Trophoblast cell (in vitro differentiated cells and primary cell): ENCODE results near the gene DSTN.

Experiments
- DNase-seq, 2 donors: peaks; one replicate each; pipeline ENCODE4 v3.0.0-alpha.2; 2016
- H2AFZ ChIP-seq: 2 replicates; pipeline ENCODE4 v1.6.1; 2013; ENCODE audit warnings: low read length, moderate library complexity, mild to moderate bottlenecking; ENCODE audit not compliant: insufficient read depth, poor library complexity
- H2AK5ac ChIP-seq: 2 replicates; pipeline ENCODE4 v1.6.1; 2013; ENCODE audit warnings: mild to moderate bottlenecking, low read length
- H2BK120ac ChIP-seq: 2 replicates; pipeline ENCODE4 v1.6.1; 2013; ENCODE audit warnings: low read length, mild to moderate bottlenecking, moderate library complexity; ENCODE audit not compliant: insufficient read depth, poor library complexity
- H2BK12ac ChIP-seq: 2 replicates; pipeline ENCODE4 v1.6.1; 2013; ENCODE audit warnings: mild to moderate bottlenecking, low read length, moderate library complexity
- H2BK5ac ChIP-seq: 2 replicates; pipeline ENCODE4 v1.6.1; 2013; ENCODE audit warnings: low read length, low read depth, moderate library complexity, mild to moderate bottlenecking; ENCODE audit not compliant: poor library complexity
- H3K14ac ChIP-seq: 2 replicates; pipeline ENCODE4 v1.6.1; 2013; ENCODE audit warnings: mild to moderate bottlenecking, low read length
- H3K18ac ChIP-seq: 2 replicates; pipeline ENCODE4 v1.6.1; 2013; ENCODE audit warnings: mild to moderate bottlenecking, low read length
- H3K23ac ChIP-seq: 2 replicates; pipeline ENCODE4 v1.6.1; 2013; ENCODE audit warnings: low read length
- H3K27ac ChIP-seq: 2 replicates; pipeline ENCODE4 v1.5.1; 2013; ENCODE audit warnings: low read depth, mild to moderate bottlenecking, inconsistent platforms, low read length, moderate library complexity
- H3K27me3 ChIP-seq: 2 replicates; pipeline ENCODE4 v1.6.1; 2013; ENCODE audit warnings: inconsistent platforms, mild to moderate bottlenecking, low read length, moderate library complexity; ENCODE audit not compliant: insufficient read depth
- H3K36me3 ChIP-seq, 2 experiments: 1 replicate in 1 of 2; 2 replicates in 1 of 2; pipeline ENCODE4 v1.6.1; 2013; ENCODE audit warnings: low read length in 2 of 2, mild to moderate bottlenecking in 2 of 2, moderate library complexity in 1 of 2; ENCODE audit not compliant: insufficient read depth in 2 of 2, control insufficient read depth in 1 of 2
- H3K4ac ChIP-seq: 2 replicates; pipeline ENCODE4 v1.6.1; 2013; ENCODE audit warnings: low read depth, mild to moderate bottlenecking, low read length, moderate library complexity
- H3K4me1 ChIP-seq, 2 experiments: 1 replicate in 1 of 2; 2 replicates in 1 of 2; pipeline ENCODE4 v1.6.1; 2013; ENCODE audit warnings: low read length in 2 of 2, mild to moderate bottlenecking in 2 of 2, moderate library complexity in 1 of 2; ENCODE audit not compliant: insufficient read depth in 2 of 2, control insufficient read depth in 1 of 2
- H3K4me2 ChIP-seq: 2 replicates; pipeline ENCODE4 v1.6.1; 2013; ENCODE audit warnings: inconsistent platforms, mild to moderate bottlenecking, low read length, moderate library complexity
- H3K4me3 ChIP-seq: 2 replicates; pipeline ENCODE4 v1.5.1; 2013; ENCODE audit warnings: mild to moderate bottlenecking, low read depth, low read length, inconsistent platforms
- H3K79me1 ChIP-seq: one replicate; pipeline ENCODE4 v1.6.1; 2013; ENCODE audit warnings: low read length
- H3K79me2 ChIP-seq: 2 replicates; pipeline ENCODE4 v1.6.1; 2013; ENCODE audit warnings: low read length, mild to moderate bottlenecking; ENCODE audit not compliant: control insufficient read depth, insufficient read depth, poor library complexity
- H3K9ac ChIP-seq: 2 replicates; pipeline ENCODE4 v1.6.1; 2013; ENCODE audit warnings: mild to moderate bottlenecking, low read length
- H3K9me3 ChIP-seq: 2 replicates; pipeline ENCODE4 v1.6.1; 2013; ENCODE audit warnings: low read depth, mild to moderate bottlenecking, control low read depth, inconsistent platforms, low read length; ENCODE audit not compliant: insufficient read depth
- H4K12ac ChIP-seq: 2 replicates; pipeline ENCODE4 v1.6.1; 2013; ENCODE audit warnings: low read depth, mild to moderate bottlenecking, low read length, moderate library complexity
- H4K8ac ChIP-seq: 2 replicates; pipeline ENCODE4 v1.6.1; 2013; ENCODE audit warnings: low read depth, mild to moderate bottlenecking, low read length, moderate library complexity
- H4K91ac ChIP-seq: one replicate; pipeline ENCODE4 v1.6.1; 2013; ENCODE audit warnings: low read depth, mild to moderate bottlenecking, low read length, moderate library complexity
- WGBS: extraction: QIAGEN DNeasy Blood & Tissue Kit; methylation state at CpG from one replicate; pipeline ENCODE4 v1.1.7; 2013; ENCODE audit warnings: missing lambda C conversion rate; ENCODE audit not compliant: insufficient read length, insufficient coverage; ENCODE audit errors: extremely low coverage; 5-methylcytosine and 5-hydroxymethylcytosine counted together

Gene DSTN

DNA sequence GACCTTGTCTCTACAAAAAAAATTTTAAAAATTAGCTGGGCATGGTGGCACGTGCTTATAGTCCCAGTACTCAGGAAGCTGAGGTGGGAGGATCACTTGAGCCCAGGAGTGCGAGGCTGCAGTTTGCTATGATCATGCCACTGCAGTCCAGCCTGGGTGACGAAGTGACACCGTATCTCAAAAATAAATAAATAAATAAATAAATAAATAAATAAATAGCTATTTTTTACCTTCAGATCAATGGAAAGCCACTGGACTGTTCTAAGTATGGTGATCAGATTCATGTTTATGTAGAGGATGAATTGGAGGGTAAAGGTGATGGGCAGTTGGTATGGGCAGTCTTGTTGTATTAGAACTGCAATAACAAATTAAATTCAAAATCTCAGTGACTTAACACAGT is 24.0 kb downstream of the DSTN start:
- no CpG with 5 or more reads among the region's 4 CpGs for WGBS
- H3K9me3 ChIP-seq: no peaks in the 10 kb centered on the region
- no peak overlapping the region for H4K8ac ChIP-seq

DNA sequence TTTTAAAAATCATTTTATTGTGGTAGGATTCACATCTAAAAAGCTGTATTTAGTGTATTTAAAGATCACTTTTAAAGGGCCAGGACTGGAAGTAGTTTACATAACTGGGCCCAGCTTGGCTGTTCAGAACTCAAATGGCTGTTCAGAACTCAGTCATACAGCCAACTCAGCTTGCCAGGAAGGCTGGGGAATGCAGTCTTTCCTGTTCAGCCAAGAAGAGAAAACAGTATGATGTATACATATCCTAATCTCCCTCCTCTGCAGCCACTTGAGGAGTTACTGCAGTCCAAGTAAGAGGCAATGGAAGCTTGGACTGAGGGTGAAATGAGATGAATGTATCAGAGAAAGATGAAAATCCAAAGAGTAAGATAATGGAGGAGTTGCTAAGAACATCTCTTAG is 24.6 kb downstream of the DSTN start:
- H3K9me3 ChIP-seq: no peaks in the 10 kb centered on the region
- no peak overlapping the region for H3K14ac ChIP-seq
- no peak overlapping the region for H3K4ac ChIP-seq
- H3K27ac ChIP-seq: peak overlapping the region; percentile 81
- H3K4me3 ChIP-seq: no peak overlapping the region
- H3K9ac ChIP-seq: no peak overlapping the region
- no peak overlapping the region for H2AFZ ChIP-seq
- peak overlapping the region; percentile 55 for H3K4me2 ChIP-seq
- peaks cover 19% of the 10 kb centered on the region for H3K79me2 ChIP-seq
- peaks cover 8 to 9% of the 10 kb centered on the region in 2 experiments for H3K36me3 ChIP-seq
- no peak overlapping the region for H4K91ac ChIP-seq
- H3K27me3 ChIP-seq: no peaks in the 10 kb centered on the region
- no peak overlapping the region for H3K18ac ChIP-seq
- H2BK12ac ChIP-seq: no peak overlapping the region
- H2BK5ac ChIP-seq: no peak overlapping the region
- H4K8ac ChIP-seq: no peak overlapping the region
- no peak overlapping the region for H4K12ac ChIP-seq
- H3K4me1 ChIP-seq: peaks cover 3 to 16% of the 10 kb centered on the region in 2 experiments
- no peak overlapping the region for H2AK5ac ChIP-seq
- H2BK120ac ChIP-seq: no peak overlapping the region
- H3K79me1 ChIP-seq: peaks cover 3% of the 10 kb centered on the region
- no peak overlapping the region for H3K23ac ChIP-seq
- DNase-seq: peak; percentile 89 to 96

More for the DNA sequence above, 24.0 kb downstream of the DSTN start:
- Histone ChIP-seq H3K14ac (no peak overlapping the region), H2BK12ac (no peak overlapping the region), H3K18ac (no peak overlapping the region), H2AFZ (no peak overlapping the region), H3K9ac (no peak overlapping the region), H3K4ac (no peak overlapping the region), H2AK5ac (no peak overlapping the region), H3K79me2 (peaks cover 16% of the 10 kb centered on the region), H3K4me1 (peaks cover 3 to 16% of the 10 kb centered on the region in 2 experiments), H3K27me3 (no peaks in the 10 kb centered on the region), H4K91ac (no peak overlapping the region), H3K4me2 (peak overlapping the region; percentile 44), H2BK5ac (no peak overlapping the region), H3K23ac (no peak overlapping the region), H3K27ac (peak overlapping the region; percentile 80), H3K36me3 (peaks cover 5 to 8% of the 10 kb centered on the region in 2 experiments), H4K12ac (no peak overlapping the region), H3K79me1 (peaks cover 3% of the 10 kb centered on the region), H2BK120ac (no peak overlapping the region), H3K4me3 (no peak overlapping the region)
- DNase-seq: no peak

- H3K27ac ChIP-seq: no peak overlapping the region
- H4K8ac ChIP-seq: no peak overlapping the region
- H2BK120ac ChIP-seq: no peak overlapping the region
- no peak overlapping the region for H2BK5ac ChIP-seq
- H3K9me3 ChIP-seq: no peaks in the 10 kb centered on the region
- H4K12ac ChIP-seq: no peak overlapping the region
- H3K23ac ChIP-seq: no peak overlapping the region
- no peak for DNase-seq
- H4K91ac ChIP-seq: no peak overlapping the region
- peak overlapping the region; percentile 84 for H3K4ac ChIP-seq
- WGBS: no CpG with 5 or more reads among the region's 2 CpGs
- no peak overlapping the region for H2BK12ac ChIP-seq
- H3K9ac ChIP-seq: no peak overlapping the region
- peaks cover 20% of the 10 kb centered on the region for H3K79me2 ChIP-seq
- H3K79me1 ChIP-seq: peaks cover 3% of the 10 kb centered on the region
- no peak overlapping the region for H2AK5ac ChIP-seq
- no peak overlapping the region for H3K18ac ChIP-seq
- no peaks in the 10 kb centered on the region for H3K27me3 ChIP-seq
- peaks cover 3 to 16% of the 10 kb centered on the region in 2 experiments for H3K4me1 ChIP-seq
- H2AFZ ChIP-seq: no peak overlapping the region
- no peak overlapping the region for H3K4me2 ChIP-seq
- no peak overlapping the region for H3K4me3 ChIP-seq
- no peak overlapping the region for H3K14ac ChIP-seq
- peaks cover 5 to 9% of the 10 kb centered on the region in 2 experiments for H3K36me3 ChIP-seq
These were observed 26.0 kb downstream of the DSTN start for GRCh38 chr20:17595856-17596255.

DNA sequence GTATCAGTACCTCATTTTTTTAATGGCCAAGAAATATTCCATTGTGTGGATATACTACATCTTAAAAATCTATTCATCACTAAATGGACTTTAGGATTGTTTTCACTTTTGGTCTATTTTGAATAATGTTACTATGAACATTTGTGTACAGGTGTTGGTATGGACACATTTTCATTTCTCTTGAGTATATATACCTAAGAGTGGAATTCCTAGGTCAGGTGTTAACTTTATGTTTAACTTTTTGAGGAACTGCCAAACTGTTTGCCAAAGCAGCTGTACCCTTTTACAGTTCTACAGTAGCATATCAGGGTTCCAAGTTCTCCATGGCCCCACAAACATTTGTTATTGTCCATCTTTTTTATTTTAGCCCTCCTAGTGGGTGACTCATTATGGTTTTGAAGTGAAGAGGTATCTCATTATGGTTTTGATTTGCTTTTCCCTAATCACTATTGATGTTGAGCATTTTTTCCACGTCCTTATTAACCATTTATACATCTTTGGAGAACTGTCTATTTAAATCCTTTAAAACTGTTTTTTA is 28.2 kb downstream of the DSTN start:
- H3K23ac ChIP-seq: no peak overlapping the region
- H2BK5ac ChIP-seq: no peak overlapping the region
- H3K4me2 ChIP-seq: no peak overlapping the region
- no peak overlapping the region for H3K27ac ChIP-seq
- H3K79me2 ChIP-seq: peaks cover 13% of the 10 kb centered on the region
- WGBS: no CpG with 5 or more reads among the region's 1 CpG
- H2AFZ ChIP-seq: no peak overlapping the region
- H3K14ac ChIP-seq: no peak overlapping the region
- H3K9me3 ChIP-seq: no peaks in the 10 kb centered on the region
- H4K12ac ChIP-seq: no peak overlapping the region
- no peak overlapping the region for H3K9ac ChIP-seq
- no peak for DNase-seq
- no peak overlapping the region for H2BK120ac ChIP-seq
- H3K4ac ChIP-seq: peak overlapping the region; percentile 77
- H3K4me3 ChIP-seq: no peak overlapping the region
- no peak overlapping the region for H3K18ac ChIP-seq
- no peaks in the 10 kb centered on the region for H3K27me3 ChIP-seq
- H3K4me1 ChIP-seq: peaks cover 3 to 13% of the 10 kb centered on the region in 2 experiments
- H4K91ac ChIP-seq: no peak overlapping the region
- peaks cover 3% of the 10 kb centered on the region for H3K79me1 ChIP-seq
- no peak overlapping the region for H4K8ac ChIP-seq
- no peak overlapping the region for H2AK5ac ChIP-seq
- H2BK12ac ChIP-seq: no peak overlapping the region
- peaks cover 4 to 15% of the 10 kb centered on the region in 2 experiments for H3K36me3 ChIP-seq
